Measurements from ENCODE around the gene TSPAN18.
A peak's percentile ranks its signal among the peaks of the same experiment; 100 is the strongest.

Gene TSPAN18

DNA sequence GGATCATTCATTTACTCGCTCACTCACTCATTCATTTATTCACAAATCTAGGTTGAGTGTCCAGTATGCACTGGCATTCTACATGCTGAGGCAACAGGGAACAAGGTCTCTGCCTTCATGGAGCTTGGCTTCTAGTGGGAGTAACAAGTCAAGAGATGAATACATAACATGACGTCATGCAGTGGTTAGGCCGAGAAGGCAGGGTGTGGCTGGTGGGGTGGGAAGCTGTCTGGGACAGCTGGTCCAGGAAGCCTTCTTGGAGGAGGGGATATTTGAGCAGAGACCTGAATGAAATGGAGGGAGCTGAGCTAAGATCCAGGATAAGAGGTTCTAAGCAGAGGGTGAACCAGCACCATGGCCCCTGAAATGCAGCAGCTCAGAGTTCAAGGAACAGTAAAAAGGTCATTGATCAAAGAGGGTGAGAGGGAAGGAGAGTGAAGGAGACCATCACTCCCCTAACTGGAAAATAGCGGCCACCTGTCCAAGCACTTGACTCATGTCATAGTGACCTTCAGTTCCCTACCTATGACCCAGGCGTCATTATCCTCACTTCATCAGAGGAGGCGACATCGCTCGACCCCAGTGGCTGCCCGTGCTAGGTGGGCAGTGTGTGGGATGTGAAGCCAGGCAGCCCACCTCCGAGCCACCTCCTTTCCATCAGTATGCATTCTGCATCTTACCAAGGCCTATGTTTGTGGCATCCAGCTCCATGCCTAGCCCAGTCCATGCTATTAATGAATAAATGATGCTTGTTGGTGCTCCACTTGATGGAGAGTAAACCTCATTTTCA lies 105.0 kb downstream of the TSPAN18 start:
- DNase-seq: peak; percentile 18

DNA sequence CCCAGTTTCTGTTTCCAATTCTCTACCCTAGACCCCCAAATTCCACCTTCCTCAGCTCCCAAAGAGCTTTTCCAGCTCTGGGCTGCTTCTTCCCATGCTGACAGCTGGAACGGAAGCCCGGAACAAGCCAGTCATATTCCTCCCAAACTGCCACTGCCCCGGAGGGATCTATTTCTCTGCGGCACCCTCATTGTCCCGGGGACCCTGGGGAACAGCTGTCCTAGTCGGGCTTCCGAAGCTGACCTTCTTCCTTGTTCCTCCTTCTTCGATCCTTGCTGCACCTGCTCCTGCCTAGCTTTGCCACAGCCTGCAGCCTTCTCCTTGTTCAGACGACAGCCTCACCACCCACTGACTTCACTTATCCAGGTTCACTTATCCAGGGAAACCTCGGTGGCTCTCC lies 105.7 kb downstream of the TSPAN18 start:
- no peak for DNase-seq

DNA sequence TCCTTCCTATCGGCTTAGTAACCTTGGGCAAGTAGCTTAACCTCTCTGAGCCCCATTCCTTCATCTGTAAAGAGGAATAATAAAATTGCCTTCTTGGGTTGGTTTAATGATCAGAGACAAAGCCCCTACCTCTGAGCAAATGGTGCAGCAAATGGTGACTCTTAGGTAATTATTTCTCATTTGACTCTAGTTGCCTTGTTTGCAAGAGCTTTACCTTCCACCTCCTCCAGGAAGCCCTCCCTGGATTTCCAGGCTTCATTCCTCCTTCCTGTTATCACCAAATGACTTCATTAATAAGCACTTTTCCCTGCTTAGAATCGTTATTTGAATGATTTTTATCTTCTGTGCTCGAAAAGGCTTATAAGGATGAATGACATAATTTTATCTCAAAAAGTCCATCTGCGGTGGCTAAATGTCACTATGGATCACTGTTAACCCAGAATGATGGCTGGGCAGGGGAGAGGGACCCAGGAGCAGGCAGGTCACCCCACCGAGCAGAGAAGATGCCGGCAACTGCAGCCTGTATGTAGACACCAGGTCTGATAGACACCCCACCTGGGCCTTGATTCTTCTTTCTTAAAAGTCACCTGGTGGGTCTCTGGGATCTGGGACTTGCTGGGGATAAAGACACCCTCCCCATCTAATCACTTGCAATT lies 106.6 kb downstream of the TSPAN18 start:
- no peak for DNase-seq

DNA sequence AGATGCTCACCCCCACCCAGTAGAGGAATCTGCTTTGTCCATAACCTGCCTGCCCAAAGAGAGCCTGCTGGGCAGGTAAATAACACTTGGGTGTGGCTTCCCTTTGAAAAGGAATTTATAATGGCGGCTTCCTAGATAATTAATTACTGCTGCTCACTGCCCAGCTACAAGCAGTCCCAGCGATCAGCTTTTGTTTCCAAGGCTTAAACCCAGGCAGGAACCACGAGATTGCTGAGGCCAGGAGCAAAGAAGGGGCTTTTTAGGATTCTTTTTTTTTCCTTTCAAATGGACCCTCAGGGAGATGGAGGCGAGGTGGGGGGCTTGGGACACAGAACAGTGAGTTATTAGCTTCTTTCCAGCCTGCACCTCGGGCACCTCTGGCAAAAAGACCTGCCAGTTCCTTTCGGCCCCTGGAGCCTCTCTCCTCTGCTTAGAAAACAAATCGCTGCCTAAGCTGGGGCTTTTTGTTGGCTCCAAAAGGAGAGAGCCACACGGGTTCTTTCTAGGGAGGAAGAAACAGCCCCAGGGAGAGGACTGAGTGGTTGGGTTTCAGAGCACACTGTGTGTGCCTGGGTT lies 107.2 kb downstream of the TSPAN18 start:
- no peak for DNase-seq

DNA sequence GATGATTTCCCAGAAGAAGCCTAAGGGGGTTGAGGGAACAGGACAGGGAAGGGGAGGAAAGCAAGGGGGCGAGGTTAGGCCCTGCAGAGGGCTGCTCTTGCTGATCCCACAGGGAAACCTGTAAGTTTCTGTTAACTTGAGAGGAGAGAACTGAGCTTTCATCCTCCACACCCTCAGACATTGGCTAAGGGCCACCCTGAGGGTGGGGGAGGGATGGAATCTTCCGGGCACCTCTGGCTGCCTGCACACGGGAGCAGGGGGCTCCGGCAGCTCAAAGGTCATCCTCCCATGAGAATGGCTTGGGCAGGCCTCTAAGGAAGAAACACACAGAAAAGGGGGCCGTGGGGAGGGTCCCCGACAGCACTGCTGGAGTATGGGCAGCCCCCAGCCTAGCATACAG lies 108.1 kb downstream of the TSPAN18 start:
- no peak for DNase-seq

DNA sequence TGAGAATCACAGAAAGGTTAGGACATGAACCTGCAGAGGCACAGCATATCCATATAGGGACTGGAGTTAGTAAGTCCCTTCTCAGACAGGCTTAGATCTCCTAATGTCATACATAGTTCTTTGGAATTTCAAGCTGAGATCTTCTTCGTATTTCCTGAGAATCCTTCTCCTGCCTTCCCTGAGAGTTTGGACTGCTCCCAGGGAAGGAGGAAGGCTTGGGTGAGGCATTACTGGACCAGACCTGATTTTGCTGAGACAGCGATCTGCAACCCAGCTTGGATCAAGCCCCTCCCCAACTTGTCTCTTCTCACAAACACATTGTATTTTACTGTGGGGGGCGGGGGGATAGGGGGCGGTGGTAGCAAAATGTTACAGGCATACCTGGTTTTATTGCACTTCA lies 108.5 kb downstream of the TSPAN18 start:
- no peak for DNase-seq

DNA sequence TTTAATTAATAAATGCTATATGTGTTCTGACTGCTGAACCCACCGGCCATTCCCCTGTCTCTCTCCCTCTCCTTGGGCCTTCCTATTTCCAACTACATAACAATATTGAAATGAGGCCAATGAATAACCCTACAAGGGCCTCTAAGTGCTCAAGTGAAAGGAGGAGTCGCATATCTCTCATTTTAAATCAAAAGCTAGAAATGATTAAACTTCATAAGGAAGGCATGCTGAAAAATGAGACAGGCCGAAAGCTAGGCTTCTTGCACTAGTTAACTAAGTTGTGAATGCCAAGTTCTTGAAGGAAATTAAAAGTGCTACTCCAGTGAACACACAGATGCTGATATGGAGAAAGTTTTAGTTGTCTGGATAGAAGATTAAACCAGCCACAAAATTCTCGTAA lies 109.2 kb downstream of the TSPAN18 start:
- DNase-seq: no peak

DNA sequence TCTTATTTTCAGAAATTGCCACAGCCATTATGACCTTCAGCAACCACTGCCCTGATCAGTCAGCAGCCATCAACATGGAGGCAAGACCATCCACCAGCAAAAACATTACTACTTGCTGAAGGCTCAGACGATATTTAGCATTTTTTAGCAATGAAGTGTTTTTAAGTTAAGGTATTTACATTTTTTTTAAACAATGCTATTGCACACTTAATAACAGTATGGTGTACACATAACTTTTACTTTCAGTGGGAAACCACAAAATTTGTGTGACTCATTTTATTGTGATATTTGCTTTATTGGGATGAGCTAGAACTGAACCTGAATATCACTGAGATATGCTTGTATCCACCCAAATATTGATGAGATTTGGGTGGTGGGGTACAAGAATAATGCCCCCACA lies 110.9 kb downstream of the TSPAN18 start:
- DNase-seq: no peak

DNA sequence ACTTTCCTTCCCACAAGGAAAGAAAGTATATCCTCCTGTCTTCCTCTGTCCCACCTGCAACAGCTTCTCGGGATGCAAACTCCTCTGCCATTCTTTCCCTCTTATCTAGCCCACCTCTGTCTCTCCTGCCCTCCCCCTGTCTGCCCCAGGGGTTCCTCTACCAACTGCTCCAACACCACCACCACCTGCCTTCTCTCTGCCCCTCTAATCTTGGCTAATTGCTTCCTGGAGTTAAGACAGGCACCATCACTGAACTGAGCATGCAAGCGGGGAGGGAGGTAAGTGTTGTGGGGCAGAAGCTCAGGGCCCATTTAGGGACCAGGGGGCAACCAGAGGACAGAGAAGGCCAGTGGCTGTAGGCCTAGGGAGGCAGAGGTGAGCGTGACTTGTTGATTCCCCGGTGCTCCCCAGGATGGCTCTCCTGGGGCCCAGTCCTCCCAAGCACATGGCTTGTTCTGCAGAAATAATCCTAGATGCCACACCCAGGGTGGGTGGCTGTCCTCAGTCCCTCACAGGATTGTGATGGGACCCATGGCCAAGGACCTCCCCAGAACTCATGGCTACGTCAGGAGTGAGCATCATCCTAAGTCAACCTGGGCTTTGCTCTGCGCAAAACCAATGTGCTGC lies 112.8 kb downstream of the TSPAN18 start:
- no peak for DNase-seq

DNA sequence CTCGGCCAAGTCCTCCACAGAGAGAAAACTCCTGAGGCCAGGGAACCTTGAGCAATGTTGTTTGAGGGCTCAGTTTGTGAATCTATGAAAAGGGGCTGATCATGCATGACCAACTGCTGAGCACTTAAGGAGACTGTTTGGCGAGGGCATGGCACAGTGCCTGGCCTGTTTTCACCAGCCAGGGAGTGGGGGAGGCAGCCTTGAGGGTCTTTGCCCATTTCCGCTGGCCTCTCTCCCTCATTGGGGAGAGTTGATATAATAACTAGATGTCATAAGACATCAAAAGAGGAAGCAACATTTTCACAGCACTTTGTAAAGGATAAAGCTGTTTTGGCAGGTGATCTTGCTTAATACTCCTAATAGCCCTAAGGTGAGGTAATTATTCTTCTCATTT lies 113.3 kb downstream of the TSPAN18 start:
- DNase-seq: no peak

DNA sequence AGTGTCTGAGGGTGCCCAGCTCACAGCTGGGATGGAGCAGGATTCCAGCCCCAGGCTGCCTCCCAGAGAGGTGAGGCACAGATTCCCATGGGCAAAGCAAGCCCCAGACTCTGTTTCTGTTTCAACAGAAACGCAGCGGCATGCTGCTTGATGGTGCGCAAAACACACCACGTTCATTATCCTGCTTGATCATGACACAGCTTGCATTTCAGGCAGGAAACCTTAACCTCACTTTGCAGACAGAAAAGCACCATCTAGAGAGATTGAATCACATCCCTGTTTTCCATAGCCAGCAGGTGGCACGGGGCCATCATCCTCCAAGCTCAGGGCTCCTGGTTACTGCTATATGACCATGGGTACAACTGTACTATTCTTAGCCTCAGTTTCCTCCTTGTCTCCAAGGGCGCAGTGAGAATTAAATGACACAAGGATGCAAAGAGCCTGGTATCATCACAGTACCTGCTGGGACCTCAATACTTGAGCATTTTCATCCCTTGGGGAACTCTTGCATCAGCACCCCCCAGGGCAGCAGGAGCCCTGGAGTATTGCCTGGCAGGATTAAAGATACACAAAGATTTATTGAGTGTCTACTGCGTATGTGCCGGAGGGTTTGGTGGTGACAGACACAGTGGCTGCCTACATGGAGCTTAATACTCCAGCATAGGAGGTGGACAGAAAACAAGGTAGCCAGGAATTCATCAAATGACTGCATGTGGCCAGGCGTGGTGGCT lies 113.9 kb downstream of the TSPAN18 start:
- DNase-seq: no peak

DNA sequence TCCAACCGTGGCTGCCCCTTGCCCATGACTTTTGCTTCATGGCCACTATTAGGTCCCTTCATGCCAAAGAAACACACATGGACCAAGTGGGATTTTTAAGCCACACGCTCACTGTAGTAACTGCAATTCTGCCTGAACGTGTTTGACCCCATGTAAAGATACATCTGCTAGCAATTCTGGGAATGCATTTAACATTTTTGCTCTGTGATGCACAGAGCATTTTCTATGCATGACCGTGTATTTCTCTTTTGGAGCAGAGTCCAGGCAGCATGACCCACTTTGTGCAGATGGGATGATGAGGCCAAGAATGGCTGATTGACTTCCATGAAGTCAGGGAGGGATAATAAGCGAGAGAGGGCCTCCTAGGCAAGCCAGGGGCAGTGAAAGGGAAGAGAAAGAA lies 115.5 kb downstream of the TSPAN18 start:
- no peak for DNase-seq

DNA sequence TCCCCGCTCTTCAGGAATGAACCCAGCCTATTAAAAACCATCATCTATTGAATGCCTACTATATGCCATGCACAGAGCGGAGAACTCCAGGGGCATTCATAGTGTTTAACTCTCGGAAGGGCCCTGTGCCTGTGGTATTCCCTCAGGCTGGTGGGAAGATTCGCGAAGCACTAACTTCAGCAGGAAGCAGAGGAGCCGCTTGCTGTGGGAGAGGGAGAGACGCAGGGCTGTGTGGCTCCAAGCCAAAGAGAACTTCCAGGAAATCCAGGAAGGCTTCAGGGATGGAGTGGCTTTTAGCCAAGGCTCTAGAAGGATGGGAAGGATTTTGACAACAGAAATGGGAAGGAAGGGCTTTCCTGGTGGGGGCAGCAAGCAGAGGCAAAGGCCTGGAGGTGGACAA lies 120.1 kb downstream of the TSPAN18 start:
- DNase-seq: no peak

DNA sequence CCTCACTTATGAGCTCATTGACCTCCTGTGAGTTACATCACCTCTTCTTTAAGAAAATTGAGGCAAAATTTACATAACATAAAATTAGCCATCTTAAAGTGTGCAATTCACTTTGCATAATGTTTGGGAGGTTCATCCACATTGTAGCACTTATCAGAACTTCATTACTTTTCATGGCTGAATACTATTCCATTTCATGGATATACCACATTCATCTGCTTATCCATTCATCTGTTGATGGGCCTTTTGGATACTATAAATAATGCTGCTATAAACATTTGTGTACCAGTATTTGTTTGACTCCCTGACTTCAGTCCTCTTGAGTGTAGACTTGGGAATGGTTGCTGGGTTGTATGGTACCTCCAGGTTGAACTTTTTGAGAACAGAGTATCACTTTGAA lies 120.6 kb downstream of the TSPAN18 start:
- no peak for DNase-seq

DNA sequence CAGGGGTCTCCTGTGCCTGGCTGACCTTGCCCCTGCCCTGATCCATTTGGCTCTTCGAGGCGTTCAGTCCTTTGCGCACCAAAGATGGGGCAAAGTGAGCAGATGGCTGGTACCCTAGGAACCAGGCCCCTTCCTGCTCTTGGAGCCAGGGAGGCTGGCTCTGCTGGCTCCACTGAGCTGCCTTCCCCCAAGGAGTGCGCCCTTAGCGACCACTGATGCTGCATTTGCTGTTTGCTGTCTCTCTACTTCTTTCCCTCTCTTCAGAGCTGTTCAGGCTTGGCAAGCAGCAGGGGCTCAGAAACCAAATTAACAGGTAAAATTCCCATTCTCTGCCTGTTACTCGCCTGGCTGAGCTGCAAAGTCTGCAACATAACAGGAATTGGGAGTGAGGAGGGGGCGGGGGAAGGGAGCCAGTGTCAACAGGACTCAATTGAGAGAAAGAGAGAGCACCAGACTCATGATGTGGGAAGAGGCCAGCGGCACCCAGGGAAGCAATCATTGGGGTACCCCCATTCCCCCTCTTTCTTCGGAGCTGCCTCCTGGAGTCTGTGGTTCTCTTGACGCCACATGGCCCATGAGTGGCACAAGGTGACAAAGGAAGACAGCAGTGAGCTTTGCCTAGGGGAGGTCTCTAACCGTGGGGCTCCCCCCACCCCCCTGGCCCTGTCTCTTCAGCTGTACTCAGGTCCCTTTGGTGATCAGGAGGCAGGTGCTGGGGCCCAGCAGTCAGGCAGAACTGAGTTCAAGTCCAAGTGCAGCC lies 121.6 kb downstream of the TSPAN18 start:
- no peak for DNase-seq

DNA sequence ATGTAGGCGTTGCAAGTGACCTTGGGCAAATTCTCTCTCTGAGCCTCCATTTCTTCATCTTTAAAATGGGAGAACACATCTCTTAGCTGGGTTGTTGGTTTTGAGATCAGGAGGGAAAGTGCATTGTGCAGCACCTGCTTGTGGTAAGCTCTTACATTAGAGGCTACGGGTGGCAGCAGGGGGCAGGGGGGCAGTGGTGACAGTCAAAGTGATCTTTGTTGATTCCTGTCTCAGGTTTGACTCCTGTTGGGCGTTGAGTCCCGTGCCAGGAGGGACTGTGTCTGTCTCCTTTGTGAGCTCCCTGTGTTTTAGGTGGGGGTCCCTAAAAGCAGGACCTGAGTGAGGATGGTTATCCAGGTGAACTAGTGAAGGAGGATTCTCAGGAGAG lies 122.2 kb downstream of the TSPAN18 start:
- DNase-seq: no peak

DNA sequence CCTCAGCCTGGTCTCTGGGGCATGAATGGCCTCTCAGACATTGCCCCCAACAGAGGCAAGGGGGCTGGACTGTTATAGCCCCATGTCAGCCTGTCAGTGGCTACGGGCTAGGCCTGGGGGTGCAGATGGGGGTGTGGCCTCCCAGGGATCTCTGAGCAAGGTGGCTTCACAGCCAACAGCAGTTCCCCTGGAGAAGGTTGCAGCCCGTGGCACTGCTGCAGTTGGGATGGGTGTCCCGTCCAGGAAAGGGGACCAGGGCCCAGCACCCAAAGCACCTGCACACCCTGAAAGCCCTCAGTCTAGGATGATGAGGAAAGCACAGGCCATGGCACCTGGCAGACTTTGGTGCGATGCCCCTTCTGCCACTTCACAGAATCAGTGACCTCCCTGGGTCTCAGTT lies 122.7 kb downstream of the TSPAN18 start:
- no peak for DNase-seq

DNA sequence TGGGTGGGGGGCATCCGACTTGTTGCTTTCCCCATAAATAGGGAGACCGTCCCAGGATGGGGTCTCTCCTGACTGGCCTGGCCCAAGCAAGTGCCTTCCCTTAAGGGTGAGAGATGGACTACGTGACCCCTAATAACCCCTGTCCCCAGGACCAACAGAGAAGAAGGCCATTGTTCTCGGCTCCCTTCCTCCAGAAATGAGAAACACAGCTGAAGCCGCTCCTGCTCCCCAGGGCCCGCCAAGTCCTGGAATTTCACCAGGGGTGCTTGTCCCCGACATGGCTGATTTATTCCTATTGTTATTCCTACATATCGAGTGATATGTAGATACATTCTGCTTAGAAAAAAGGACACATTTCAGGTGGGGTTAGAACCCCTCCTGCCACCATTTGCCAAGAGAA lies 123.2 kb downstream of the TSPAN18 start:
- no peak for DNase-seq

DNA sequence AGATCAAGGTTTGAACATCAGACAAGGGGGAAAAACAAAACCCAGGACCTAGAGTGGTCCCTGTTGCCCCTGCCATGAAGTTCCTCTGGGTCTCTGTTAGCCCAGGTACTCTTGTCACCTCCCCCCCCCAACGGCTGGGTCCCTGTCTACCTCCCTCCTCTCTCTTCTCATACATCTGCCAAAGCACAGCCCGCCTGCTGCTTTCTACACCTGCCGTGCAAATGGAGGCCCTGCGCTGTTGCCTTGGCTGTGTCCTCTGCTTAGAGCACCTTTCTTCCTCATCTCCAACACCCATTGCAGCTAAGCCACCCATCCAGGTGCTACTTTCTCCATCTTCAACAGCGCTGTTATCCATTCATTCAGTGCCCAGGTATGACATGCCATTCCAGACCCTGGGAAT lies 124.7 kb downstream of the TSPAN18 start:
- DNase-seq: no peak

DNA sequence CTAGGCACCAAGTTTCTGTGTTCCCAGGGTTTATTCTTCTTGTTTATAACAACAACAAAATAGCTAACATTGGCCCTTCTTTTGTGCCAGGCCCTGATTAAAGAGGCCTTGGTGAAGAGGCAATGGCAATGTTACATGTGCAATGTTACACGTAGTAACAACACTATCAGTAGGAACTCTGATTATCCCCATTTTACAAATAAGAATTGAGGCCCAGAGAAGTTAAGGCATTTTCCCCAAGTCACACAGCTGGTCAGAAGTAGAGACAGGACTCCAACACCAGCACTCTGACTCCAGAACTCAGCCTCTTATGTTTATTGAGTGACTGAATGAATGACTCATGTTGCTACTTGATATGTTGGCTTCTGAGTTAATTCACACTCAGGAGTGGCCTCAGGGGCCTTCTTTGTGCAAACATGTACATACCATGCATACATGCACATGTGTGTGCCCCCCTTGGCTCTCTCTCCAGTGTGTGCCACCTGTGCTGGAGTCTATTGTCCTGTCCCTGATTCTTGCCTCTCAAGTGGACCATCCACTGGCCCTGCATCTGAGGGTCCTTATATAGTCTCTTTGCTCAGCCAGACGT lies 125.5 kb downstream of the TSPAN18 start:
- no peak for DNase-seq

DNA sequence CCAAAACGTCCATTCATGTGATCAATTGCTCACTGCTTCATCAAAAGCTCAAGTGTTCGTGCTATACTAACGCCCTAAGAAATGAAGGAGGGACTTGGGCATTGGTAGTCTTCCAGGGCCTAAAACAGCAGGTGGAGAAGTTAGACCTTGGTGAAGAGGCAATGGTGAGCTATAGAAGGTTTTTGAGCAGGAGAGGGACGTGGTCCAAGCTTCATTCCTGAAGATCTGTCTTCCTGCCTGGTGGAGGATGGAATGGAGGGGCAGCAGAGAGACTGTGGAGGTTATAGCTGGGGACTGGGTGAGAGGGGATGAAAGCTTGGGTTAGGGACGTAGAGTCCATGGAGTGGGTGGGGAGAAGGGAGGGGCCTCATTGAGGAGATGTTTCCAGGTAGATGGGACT lies 126.2 kb downstream of the TSPAN18 start:
- DNase-seq: no peak

DNA sequence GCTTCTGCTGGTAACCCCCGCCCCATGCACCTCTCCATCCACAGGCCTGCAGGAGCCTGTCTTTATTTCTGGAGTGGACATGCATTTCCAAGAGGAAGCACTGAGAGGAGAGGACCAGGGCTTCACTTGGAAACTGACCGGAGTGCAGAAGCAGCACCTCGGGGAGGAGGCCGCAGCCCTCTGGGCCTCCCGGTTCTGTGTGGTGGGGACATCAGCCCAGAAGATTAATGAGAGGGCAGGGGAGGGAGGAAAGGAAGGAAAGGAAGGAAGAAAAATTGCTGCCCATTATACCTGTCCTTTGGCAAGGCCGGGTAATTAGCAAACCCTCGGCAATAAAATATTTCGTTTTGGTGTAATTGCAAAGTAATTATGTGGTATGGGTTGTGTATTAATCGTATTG lies 126.9 kb downstream of the TSPAN18 start:
- no peak for DNase-seq
